Hematopoietic multipotent progenitor cell treated with erythropoietin and hydrocortisone succinate and interleukin-3 and kit ligand, for 15 days (in vitro differentiated cells): Measurements from ENCODE around the gene SLC31A1.

Source experiments
- DNase-seq: peaks from one replicate; pipeline ENCODE4 v3.0.0-alpha.2; 2015; ENCODE audit warnings: low spot score

Gene SLC31A1

DNA sequence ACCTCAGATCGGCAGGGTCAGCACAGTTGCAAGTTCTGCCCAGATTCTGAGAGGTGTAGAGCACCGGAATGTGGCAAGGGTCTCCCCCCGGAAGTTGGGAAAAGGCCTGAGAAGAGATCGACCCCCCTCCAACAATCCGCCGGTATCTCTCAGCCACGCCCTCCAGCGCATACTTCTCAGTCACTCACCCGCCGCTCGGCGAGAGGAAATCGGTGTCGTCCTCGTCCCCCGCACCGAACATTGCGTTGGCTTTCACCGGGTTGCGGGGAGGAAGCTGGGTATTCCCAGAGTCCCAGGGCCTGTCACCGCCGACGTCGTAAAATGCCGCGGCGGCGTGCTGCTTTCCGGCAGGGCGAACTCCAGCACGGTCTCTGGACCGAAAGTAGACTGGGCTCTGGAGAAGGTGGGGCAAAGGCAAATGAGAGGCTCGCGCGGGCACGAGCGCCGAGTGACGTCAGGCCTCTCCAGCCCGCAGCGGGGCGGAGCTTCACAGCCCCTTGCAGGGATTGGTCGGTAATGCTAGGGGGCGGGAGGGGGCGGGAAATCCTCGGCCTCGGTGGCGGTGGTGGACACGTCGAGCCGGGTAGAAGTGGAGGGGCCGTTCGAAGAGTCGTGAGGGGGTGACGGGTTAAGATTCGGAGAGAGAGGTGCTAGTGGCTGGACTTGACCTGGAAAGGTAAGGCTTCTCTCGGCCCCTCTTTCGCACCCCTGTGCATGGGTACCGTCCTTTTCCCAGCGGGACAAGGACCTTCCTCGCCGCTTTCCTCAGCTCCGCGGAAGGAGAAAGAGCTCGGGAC lies at the start of gene SLC31A1, which contains the start of gene FKBP15:
SLC31A1 (plus strand) TSS at position 542 of the 797 bp plus-strand sequence. CDS start 34,605 bp downstream, outside the sequence.
FKBP15 (minus strand) TSS at position 275 of the 797 bp plus-strand sequence; CDS start at position 241, 34 bp downstream.
- peak; percentile 98 for DNase-seq

- DNase-seq = no peak
Observed at GRCh38 chr9:113173341-113173740, 48.0 kb upstream of the SLC31A1 start.

- no peak for DNase-seq
Observed at GRCh38 chr9:113176803-113177202, 44.5 kb upstream of the SLC31A1 start.

DNA sequence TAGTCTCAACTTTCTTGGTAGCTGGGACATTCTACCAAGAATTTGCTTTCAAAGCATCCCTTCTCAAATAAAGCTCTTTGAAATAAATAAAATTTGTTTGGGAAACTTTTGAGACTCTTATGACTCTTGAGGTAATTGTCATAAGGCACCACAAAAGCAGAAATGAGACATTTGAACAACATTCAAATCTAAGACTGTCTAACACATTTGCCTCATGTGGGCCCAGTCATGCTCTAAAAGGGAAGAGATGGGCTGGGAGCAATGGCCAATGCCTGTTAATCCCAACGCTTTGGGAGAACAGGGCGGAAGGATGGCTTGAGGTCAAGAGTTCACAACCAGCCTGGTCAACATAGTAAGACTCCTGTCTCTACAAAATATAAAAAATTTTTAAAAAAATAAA lies 44.1 kb upstream of the SLC31A1 start:
- DNase-seq = no peak

DNA sequence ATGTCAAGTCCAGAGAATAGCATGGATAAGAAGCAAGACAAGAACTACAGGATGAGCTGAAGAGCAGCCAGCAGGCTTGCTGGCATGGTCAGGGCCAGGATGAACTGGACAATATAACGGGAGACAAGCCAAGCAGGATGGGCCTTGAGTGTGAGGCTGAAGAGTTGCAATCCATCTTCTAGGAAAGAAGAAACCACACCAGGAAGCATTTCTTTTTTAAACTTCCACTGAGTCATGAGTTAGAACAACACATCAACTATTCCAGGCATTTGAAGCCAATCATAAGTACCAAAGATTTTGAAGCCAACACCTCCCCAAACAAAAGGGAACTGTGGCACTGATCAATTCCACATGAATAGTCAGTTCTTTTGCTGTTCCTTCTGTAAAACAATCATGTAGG lies 43.3 kb upstream of the SLC31A1 start:
- no peak for DNase-seq

GRCh38 chr9:113179839-113180238 lies 41.5 kb upstream of the SLC31A1 start:
- no peak for DNase-seq

DNA sequence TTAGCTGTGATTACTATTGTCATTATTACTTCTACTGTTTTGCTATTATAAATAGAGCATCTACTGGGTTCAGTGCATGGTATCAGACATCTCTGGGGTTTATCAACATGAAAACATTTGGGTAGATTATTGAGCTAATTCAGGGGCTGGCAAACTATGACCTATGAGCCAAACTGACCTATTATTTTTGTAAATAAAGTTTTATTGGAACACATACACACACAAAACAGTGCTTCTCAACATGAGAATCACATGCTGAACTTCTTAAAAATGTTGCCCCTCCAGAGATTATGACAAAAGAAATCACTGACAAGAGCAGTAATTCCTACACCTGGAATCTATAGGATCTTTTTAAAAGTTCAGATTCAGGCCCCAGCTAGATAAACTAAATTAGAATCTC lies 40.2 kb upstream of the SLC31A1 start:
- no peak for DNase-seq

DNA sequence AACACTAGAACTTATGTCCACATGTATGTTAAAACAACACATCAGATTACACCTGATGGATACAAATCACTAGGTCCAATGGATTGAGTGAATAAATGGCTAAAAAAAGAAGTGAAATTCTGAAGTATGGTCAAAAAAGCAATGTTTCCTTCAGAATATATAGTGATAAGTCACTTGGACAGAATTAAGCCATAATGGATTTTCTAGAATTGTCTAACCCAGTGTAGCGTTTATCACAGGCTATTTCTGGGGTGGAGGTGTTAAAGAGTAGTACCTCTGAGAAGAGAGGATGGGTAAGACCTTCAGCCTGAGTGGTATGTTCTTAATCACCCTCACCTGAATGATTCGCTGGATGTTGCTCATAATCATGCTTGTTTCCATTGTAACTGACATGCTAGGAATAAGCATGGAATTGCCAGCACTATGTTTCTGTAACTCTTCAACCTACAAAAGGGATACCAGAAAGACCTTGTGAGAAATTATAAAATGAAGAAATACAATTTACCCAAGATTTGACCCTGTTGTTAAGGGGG lies 37.3 kb upstream of the SLC31A1 start:
- DNase-seq = no peak

GRCh38 chr9:113184539-113184938 lies 36.8 kb upstream of the SLC31A1 start:
- no peak for DNase-seq

DNA sequence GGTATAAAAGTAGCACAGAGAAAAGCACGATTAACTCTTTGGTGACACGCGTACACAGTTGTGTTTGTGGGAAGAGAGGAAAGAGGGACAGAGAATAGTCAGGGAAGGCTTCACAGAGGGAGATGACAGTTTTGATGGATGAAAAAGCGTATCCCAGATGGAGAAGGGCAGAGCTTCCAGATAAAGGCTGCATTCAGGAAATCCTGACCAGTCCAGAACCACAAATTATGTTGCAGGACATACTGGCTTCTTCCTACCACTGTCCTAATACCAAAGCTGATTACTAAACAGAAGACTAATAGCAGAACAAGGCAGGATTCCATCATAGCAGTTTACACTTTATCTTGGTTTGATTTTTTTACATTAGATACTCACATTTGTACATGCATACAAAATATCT lies 36.1 kb upstream of the SLC31A1 start:
- no peak for DNase-seq

GRCh38 chr9:113186137-113186755 lies 35.1 kb upstream of the SLC31A1 start:
- no peak for DNase-seq

GRCh38 chr9:113187929-113188595 lies 33.3 kb upstream of the SLC31A1 start:
- no peak for DNase-seq

DNA sequence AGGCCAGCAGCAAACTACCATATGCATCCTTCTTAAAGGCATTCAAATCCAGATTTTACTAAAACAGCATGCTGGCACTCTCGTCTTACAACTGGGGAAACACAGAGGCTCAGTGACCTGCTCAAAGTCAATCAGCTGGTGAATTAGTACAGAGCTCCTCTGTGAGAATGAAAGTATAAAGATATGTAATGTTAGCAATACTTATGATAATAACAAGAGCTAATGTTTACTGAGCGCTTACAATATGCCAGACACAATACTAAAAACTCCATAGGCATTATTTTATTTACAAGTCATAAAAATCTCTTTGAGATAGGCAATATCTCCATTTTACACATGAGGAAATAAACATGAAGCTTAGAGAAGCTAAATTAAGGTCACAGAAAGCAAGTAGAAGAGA lies 28.9 kb upstream of the SLC31A1 start:
- DNase-seq = no peak

- no peak for DNase-seq
Observed at GRCh38 chr9:113199683-113200329, 21.5 kb upstream of the SLC31A1 start.

DNA sequence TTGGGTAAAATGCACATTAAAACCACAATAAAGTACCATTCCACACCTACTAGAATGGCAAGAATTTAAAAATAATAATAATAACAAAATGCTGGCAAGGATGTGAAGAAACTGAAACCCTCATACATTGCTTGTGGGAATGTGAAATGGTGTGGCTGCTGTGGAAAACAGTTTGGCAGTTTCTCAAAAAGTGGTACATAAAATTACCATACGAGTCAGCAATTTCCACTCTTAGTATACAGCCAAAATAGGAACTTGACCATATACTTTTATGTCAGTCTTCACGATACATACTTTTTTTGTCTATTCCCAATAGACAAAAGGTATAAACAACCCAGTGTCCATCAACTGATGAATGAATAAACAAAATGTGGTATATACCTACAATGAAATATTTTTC lies 15.9 kb upstream of the SLC31A1 start:
- DNase-seq = no peak

DNA sequence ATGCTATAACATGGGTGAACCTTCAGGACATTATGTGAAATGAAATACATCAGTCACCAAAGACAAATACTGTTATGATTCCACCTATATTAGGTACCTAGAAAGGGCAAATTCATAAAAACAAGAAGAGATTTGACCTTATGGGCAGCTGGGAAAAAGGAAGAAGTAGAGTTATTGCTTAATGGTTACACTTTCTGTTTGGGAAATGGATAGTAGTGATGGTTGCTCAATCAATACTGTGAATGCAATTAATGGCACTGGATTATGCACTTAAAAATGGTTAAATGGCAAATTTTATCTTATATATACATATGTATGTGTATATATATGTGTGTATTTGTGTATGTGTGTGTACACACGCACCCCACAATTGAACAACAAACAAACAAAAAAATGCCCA lies 15.5 kb upstream of the SLC31A1 start:
- no peak for DNase-seq

DNA sequence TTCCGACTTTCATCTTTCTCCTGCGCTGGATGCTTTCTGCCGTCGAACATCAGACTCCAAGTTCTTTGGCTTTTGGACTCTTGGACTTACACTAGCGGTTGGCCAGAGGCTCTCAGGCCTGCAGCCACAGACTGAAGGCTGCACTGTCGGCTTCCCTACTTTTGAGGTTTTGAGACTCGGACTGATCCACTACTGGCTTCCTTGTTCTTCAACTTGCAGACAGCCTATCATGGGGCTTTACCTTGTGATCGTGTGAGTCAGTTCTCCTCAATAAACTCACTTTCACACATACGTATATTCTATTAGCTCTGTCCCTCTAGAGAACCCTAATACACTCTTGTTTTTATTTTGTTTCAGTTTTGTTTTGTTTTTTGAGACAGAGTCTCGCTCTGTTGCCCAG lies 10.5 kb upstream of the SLC31A1 start:
- no peak for DNase-seq

DNA sequence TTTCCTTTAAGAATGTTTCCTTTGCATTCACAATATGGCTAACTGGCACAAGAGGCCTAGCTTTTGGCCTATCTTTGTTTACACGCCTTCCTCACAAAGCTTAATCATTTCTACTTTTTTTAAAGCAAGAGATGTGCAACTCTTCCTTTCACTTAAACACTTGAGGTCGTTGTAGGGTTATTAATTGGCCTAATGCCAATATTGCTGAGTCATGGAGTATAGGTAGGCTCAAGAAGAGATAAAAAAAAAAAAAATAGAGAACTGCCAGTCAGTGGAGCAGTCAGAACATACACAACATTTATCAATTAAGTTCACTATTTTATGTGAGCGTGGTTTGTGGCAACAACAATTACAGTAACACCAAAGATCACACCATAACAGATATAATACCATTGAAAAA lies 6.2 kb upstream of the SLC31A1 start:
- peak; percentile 95 for DNase-seq

- DNase-seq = no peak
Observed at GRCh38 chr9:113216406-113216805, 4.9 kb upstream of the SLC31A1 start.

GRCh38 chr9:113219186-113219936 lies 2.0 kb upstream of the SLC31A1 start:
- DNase-seq = no peak

DNA sequence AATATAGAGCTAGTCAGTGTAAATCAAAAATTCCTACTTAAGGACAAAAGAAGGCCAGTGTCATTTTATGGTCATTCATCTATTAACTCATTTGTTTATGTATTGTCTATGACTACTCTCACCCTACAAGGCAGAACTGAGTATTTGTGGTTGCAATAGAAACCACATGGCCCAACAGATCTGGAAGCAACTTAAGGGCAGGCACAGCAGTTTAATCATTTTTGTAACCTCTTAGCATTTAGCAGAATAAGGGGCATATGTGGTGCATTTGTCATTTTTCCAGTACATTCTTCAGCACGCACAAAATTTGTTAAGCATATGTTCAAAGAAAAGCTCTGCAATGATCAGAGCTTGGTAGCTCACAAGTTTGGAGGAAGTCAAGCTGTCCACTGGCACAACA lies 1.4 kb upstream of the SLC31A1 start:
- no peak for DNase-seq
